ENCODE data around the gene PLCB4. TPM values are rescaled to one million over a fixed set of nuclear protein-coding genes. Genes with fewer than 3 reads are reported as not detected.

PLCB4 gene
- polyA plus RNA-seq, 1 donor (not counting 4 experiments of a cell fraction or from before 2014, with no cell fraction given): 4.1 TPM

DNA sequence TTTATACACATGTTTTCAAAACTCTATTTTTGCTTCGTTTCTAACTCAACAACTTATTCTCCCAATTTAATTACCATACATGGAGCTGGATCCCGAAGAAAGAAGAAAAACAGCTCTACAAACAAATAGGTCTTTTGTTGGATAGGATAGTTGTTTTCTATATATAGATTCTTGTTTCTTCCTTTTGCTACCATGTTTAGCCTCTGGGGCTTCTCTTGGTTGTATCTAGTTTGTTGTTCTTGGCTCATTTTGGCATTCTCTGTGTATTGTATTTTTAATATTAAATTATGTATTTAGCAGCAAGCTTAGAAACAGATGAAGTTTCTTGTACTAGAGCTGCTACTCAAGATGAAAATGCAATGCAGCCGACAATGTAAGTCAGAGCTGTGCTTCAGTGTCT, 60.9 kb downstream of the PLCB4 start:
- dilution Hi-C loops (cut with MboI; ENCODE audit: extremely low pct_ligation_motif_present, low sequenced_read_pairs): no loop called here
- H3K9me1 ChIP-seq (ENCODE audit: control insufficient read depth, extremely low read depth, insufficient read depth, low read length): no peaks in the 10 kb centered on the region
- no peak for TF ChIP-seq EZH2 (IDR thresholded peaks at IDR 0.05; ENCODE audit: low read length)
- TF ChIP-seq, protein P1, sequence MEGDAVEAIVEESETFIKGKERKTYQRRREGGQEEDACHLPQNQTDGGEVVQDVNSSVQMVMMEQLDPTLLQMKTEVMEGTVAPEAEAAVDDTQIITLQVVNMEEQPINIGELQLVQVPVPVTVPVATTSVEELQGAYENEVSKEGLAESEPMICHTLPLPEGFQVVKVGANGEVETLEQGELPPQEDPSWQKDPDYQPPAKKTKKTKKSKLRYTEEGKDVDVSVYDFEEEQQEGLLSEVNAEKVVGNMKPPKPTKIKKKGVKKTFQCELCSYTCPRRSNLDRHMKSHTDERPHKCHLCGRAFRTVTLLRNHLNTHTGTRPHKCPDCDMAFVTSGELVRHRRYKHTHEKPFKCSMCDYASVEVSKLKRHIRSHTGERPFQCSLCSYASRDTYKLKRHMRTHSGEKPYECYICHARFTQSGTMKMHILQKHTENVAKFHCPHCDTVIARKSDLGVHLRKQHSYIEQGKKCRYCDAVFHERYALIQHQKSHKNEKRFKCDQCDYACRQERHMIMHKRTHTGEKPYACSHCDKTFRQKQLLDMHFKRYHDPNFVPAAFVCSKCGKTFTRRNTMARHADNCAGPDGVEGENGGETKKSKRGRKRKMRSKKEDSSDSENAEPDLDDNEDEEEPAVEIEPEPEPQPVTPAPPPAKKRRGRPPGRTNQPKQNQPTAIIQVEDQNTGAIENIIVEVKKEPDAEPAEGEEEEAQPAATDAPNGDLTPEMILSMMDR (optimal IDR thresholded peaks at IDR 0.05 in 1 of 3, IDR thresholded peaks at IDR 0.05 in 1 of 3, conservative IDR thresholded peaks at IDR 0.05 in 1 of 3; ENCODE audit: extremely low read depth in 1 of 3, insufficient read depth in 2 of 3, low read length in 3 of 3): no peak
- no peak for FAIRE-seq
- no peak overlapping the region for H3K9ac ChIP-seq (ENCODE audit: control insufficient read depth, extremely low read depth, insufficient read depth, low read length)
- H4K20me1 ChIP-seq (ENCODE audit: control insufficient read depth, extremely low read depth, insufficient read depth, low read length): no peaks in the 10 kb centered on the region
- H3K4me2 ChIP-seq (ENCODE audit: control insufficient read depth, extremely low read depth, insufficient read depth, low read depth, low read length): no peak overlapping the region
- no peaks in the 10 kb centered on the region for H3K4me1 ChIP-seq (ENCODE audit: control insufficient read depth, extremely low read depth, insufficient read depth, low read length)
- no peak overlapping the region for H3K4me3 ChIP-seq (ENCODE audit: control insufficient read depth in 2 of 3, extremely low read depth in 1 of 3, insufficient read depth in 2 of 3, low read depth in 1 of 3, low read length in 3 of 3)
- no peaks in the 10 kb centered on the region for H3K79me2 ChIP-seq (ENCODE audit: control insufficient read depth, insufficient read depth, low read length)
- H3K27me3 ChIP-seq (ENCODE audit: control insufficient read depth, extremely low read depth, insufficient read depth, low read length): no peaks in the 10 kb centered on the region
- no peak overlapping the region for H2AFZ ChIP-seq (ENCODE audit: control insufficient read depth, low read length)
- H3K9me3 ChIP-seq (ENCODE audit: control insufficient read depth, low read depth, low read length): no peaks in the 10 kb centered on the region
- no peaks in the 10 kb centered on the region for H3K36me3 ChIP-seq (ENCODE audit: control insufficient read depth in 2 of 2, extremely low read depth in 1 of 2, insufficient read depth in 2 of 2, low read length in 2 of 2)
- DNase-seq (ENCODE audit: low read depth, low spot score): no peak
- no peak overlapping the region for H3K27ac ChIP-seq (ENCODE audit: control insufficient read depth, insufficient read depth, low read length)

DNA sequence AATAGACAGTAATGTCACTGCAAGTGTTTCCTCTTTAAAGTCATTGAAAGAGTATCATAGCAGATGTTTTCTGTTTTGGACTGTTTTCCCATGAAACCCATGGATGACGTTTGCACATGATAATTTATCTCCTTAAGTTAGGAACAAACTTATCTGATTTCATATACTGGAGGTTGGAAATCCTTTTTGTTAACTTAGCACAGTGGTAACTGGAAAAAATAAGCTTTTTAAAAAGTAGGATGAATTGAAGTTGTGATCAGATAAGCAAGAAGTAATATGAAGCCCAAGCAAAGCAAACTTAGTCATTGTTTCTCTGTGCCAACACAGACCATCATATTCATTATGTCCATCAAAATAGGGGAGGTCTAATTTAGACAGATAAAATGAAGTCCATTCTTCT, 61.6 kb downstream of the PLCB4 start:
- Histone ChIP-seq H3K9me1 (ENCODE audit: control insufficient read depth, extremely low read depth, insufficient read depth, low read length) (no peaks in the 10 kb centered on the region), H3K79me2 (ENCODE audit: control insufficient read depth, insufficient read depth, low read length) (no peaks in the 10 kb centered on the region), H3K4me1 (ENCODE audit: control insufficient read depth, extremely low read depth, insufficient read depth, low read length) (no peaks in the 10 kb centered on the region), H3K4me2 (ENCODE audit: control insufficient read depth, extremely low read depth, insufficient read depth, low read depth, low read length) (no peak overlapping the region), H4K20me1 (ENCODE audit: control insufficient read depth, extremely low read depth, insufficient read depth, low read length) (no peaks in the 10 kb centered on the region), H2AFZ (ENCODE audit: control insufficient read depth, low read length) (no peak overlapping the region), H3K27ac (ENCODE audit: control insufficient read depth, insufficient read depth, low read length) (no peak overlapping the region), H3K36me3 (ENCODE audit: control insufficient read depth in 2 of 2, extremely low read depth in 1 of 2, insufficient read depth in 2 of 2, low read length in 2 of 2) (no peaks in the 10 kb centered on the region), H3K9ac (ENCODE audit: control insufficient read depth, extremely low read depth, insufficient read depth, low read length) (no peak overlapping the region), H3K9me3 (ENCODE audit: control insufficient read depth, low read depth, low read length) (no peaks in the 10 kb centered on the region), H3K27me3 (ENCODE audit: control insufficient read depth, extremely low read depth, insufficient read depth, low read length) (no peaks in the 10 kb centered on the region), H3K4me3 (ENCODE audit: control insufficient read depth in 2 of 3, extremely low read depth in 1 of 3, insufficient read depth in 2 of 3, low read depth in 1 of 3, low read length in 3 of 3) (no peak overlapping the region)
- no peak for FAIRE-seq
- no peak for DNase-seq (ENCODE audit: low read depth, low spot score)
- TF ChIP-seq, protein P1 (optimal IDR thresholded peaks at IDR 0.05 in 1 of 3, IDR thresholded peaks at IDR 0.05 in 1 of 3, conservative IDR thresholded peaks at IDR 0.05 in 1 of 3; ENCODE audit: extremely low read depth in 1 of 3, insufficient read depth in 2 of 3, low read length in 3 of 3): no peak
- TF ChIP-seq EZH2 (IDR thresholded peaks at IDR 0.05; ENCODE audit: low read length): no peak
- dilution Hi-C loops (cut with MboI; ENCODE audit: extremely low pct_ligation_motif_present, low sequenced_read_pairs): no loop called here
